Measurements from ENCODE around the gene VPS25. TPM values are rescaled to one million over a fixed set of nuclear protein-coding genes. Genes with fewer than 3 reads are reported as not detected.

VPS25 gene
- total RNA-seq, 1 experiment from 2014 or later: 71.0 TPM

Other genes starting within 250 kb of the VPS25 start
- 94.8 and 97.0 TPM in 2 replicates for gene NAGLU, start 237.2 kb upstream of the VPS25 start, total RNA-seq (2014; rRNA removed)
- gene HSD17B1, start 220.5 kb upstream of the VPS25 start, total RNA-seq (2014; rRNA removed): 0.26 and 0.34 TPM in 2 replicates
- gene COASY, start 211.3 kb upstream of the VPS25 start, total RNA-seq (2014; rRNA removed): 25.8 and 31.7 TPM in 2 replicates
- gene MLX, start 206.3 kb upstream of the VPS25 start, total RNA-seq (2014; rRNA removed): 43.5 and 50.9 TPM in 2 replicates
- gene PSMC3IP, start 195.7 kb upstream of the VPS25 start, total RNA-seq (2014; rRNA removed): 23.2 and 32.4 TPM in 2 replicates
- gene RETREG3, start 164.1 kb upstream of the VPS25 start, total RNA-seq (2014; rRNA removed): 33.2 and 35.5 TPM in 2 replicates
- gene TUBG1, start 163.8 kb upstream of the VPS25 start, total RNA-seq (2014; rRNA removed): 144 and 154 TPM in 2 replicates
- gene TUBG2, start 114.2 kb upstream of the VPS25 start, total RNA-seq (2014; rRNA removed): 30.7 and 35.4 TPM in 2 replicates
- 18.7 and 20.4 TPM in 2 replicates for gene PLEKHH3, start 96.5 kb upstream of the VPS25 start, total RNA-seq (2014; rRNA removed)
- 0.58 and 1.0 TPM in 2 replicates for gene CCR10, start 91.6 kb upstream of the VPS25 start, total RNA-seq (2014; rRNA removed)
- gene CNTNAP1, start 90.9 kb upstream of the VPS25 start, total RNA-seq (2014; rRNA removed): 7.1 and 9.0 TPM in 2 replicates
- 13.3 and 16.2 TPM in 2 replicates for gene EZH1, start 28.4 kb upstream of the VPS25 start, total RNA-seq (2014; rRNA removed)
- 0.26 and 0.92 TPM in 2 replicates for gene RAMP2, start 12.2 kb upstream of the VPS25 start, total RNA-seq (2014; rRNA removed)
- not detected in 2 replicates for gene WNK4, start 7.2 kb downstream of the VPS25 start, total RNA-seq (2014; rRNA removed)
- 77.6 and 84.1 TPM in 2 replicates for gene COA3, start 25.3 kb downstream of the VPS25 start, total RNA-seq (2014; rRNA removed)
- 0.13 TPM in 1 of 2 replicates, not detected in the other for gene CNTD1, start 25.4 kb downstream of the VPS25 start, total RNA-seq (2014; rRNA removed)
- 85.5 and 89.4 TPM in 2 replicates for gene BECN1, start 50.8 kb downstream of the VPS25 start, total RNA-seq (2014; rRNA removed)
- 160 and 172 TPM in 2 replicates for gene PSME3, start 59.9 kb downstream of the VPS25 start, total RNA-seq (2014; rRNA removed)
- 0.11 and 0.45 TPM in 2 replicates for gene AOC2, start 71.1 kb downstream of the VPS25 start, total RNA-seq (2014; rRNA removed)
- gene AOC3, start 77.8 kb downstream of the VPS25 start, total RNA-seq (2014; rRNA removed): 0.17 TPM in 1 of 2 replicates, not detected in the other
- gene G6PC1, start 127.3 kb downstream of the VPS25 start, total RNA-seq (2014; rRNA removed): not detected in 2 replicates
- 20.5 and 25.0 TPM in 2 replicates for gene AARSD1, start 191.0 kb downstream of the VPS25 start, total RNA-seq (2014; rRNA removed)
- gene PTGES3L, start 206.6 kb downstream of the VPS25 start, total RNA-seq (2014; rRNA removed): 2.4 and 5.5 TPM in 2 replicates
- 9.4 and 9.6 TPM in 2 replicates for gene RUNDC1, start 207.1 kb downstream of the VPS25 start, total RNA-seq (2014; rRNA removed)
- 676 and 967 TPM in 2 replicates for gene RPL27, start 225.0 kb downstream of the VPS25 start, total RNA-seq (2014; rRNA removed)
- gene IFI35, start 233.3 kb downstream of the VPS25 start, total RNA-seq (2014; rRNA removed): 12.6 and 26.3 TPM in 2 replicates
- gene VAT1, start 248.9 kb downstream of the VPS25 start, total RNA-seq (2014; rRNA removed): 248 and 297 TPM in 2 replicates

Measured in LHCN-M2 (cell line).